GM10266 (cell line): Measurements from ENCODE around the gene XRCC4.

Experiments
- DNase-seq: peaks from one replicate; pipeline ENCODE4 v3.0.0; 2012; ENCODE audit errors: extremely low spot score
- TF ChIP-seq, protein P1 (sequence below): IDR thresholded peaks from 2 replicates; pipeline ENCODE4 v1.5.1; 2012; ENCODE audit warnings: mild to moderate bottlenecking, low read depth; ENCODE audit not compliant: control insufficient read depth, insufficient read depth; ENCODE audit errors: missing control alignments

XRCC4 gene

DNA sequence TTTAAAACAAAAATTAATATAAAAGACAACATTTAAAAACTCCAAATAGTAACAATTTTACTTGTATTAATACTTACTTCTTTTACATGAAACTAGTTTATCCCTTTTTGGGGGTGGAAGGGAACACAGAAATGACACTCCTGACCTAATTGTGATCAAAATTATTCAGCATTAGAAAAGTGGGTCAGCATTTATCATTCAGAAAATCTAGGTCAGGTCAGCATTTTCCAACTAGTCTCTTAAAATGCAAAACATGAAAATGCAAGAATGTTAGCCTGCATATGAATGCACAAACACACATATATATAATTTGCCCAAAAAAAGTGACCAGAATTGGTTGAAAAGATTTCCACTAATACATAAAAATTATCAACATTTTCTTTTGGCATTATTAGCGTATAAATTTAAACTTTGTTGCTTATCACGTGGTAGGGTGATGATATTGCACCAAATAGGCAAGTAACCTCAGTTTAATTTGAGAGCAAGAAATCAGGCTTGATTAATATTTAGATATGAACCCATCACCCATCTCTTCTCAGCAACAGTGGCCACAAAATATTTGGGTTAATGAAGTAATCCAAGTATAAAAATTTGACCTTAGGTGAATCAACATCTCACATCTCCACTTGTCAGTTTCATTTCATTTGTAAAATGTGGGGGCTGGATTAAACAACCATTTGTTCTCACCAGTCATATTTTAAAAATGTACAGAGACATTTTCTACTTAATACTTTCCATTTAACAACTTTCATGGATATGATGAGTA lies 5.9 kb upstream of the XRCC4 start:
- DNase-seq, result no peak
- TF ChIP-seq, protein P1, sequence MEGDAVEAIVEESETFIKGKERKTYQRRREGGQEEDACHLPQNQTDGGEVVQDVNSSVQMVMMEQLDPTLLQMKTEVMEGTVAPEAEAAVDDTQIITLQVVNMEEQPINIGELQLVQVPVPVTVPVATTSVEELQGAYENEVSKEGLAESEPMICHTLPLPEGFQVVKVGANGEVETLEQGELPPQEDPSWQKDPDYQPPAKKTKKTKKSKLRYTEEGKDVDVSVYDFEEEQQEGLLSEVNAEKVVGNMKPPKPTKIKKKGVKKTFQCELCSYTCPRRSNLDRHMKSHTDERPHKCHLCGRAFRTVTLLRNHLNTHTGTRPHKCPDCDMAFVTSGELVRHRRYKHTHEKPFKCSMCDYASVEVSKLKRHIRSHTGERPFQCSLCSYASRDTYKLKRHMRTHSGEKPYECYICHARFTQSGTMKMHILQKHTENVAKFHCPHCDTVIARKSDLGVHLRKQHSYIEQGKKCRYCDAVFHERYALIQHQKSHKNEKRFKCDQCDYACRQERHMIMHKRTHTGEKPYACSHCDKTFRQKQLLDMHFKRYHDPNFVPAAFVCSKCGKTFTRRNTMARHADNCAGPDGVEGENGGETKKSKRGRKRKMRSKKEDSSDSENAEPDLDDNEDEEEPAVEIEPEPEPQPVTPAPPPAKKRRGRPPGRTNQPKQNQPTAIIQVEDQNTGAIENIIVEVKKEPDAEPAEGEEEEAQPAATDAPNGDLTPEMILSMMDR, result no peak

DNA sequence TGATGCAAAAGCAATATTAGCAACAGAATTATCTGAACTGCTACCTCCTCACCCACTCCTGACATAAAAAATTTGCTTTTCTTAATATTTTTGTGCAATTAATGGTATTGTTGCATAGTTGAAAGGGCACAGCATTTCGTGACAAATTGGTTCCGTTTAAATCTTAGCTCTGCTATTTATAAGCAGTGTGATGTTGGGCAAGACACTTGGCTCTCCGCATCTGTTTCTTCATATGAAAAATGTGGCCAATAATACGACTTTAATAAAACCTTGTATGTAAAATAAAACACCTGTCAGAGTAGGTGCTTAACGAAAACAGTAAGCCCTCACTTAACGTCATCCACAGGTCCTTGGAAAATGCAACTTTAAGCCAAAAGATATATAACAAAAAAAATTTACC lies 4.4 kb upstream of the XRCC4 start:
- DNase-seq, result no peak
- TF ChIP-seq, protein P1, result no peak

DNA sequence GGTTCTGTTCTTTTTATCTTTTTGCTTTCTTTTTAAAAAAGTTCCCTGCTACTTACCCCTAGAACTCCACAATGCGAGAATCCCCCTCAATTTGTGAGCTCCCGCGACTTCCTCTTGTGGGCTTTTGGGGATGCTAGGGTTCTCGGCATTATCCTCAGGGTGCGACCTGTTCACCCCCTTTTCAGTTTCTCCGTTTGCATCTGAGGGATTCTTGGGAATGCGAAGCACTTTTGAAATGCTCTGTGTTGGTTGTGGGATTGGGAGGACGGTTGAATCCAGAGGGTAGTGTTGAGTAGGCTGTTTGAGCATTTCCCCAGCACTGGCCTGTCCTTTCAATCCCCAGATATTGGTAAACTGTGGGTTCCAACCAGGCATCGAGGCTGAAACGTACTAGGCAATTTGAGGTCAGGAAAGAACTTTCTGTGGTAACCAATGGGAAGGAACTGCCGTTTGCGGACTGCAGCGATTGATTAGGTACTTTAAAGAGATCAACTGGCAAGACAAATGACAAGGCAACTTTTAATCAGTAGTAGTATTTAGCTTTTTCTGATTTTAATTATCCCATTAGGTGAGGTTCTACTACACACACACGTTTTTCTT lies 415 bp downstream of the XRCC4 start:
- DNase-seq, result no peak

DNA sequence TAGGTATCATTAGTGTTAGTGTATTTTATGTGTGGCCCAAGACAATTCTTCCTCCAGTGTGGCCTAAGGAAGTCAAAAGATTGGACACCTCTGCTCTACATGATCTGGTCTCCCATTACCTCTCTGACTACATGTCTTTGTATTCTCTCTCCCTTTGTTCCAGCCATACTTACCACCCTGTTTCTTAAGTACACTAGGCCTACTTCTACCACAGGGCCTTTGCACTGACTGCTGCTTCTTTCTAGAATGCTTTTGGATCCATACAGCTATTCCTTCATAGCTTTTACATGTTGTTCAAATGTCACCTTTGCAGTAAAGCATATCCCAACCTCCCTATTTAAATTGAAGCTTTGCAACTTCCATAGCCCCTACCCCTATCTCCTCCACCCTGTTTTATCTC lies 5.4 kb downstream of the XRCC4 start:
- TF ChIP-seq, protein P1, result no peak
- DNase-seq, result no peak

More for the DNA sequence above, 415 bp downstream of the XRCC4 start:
- TF ChIP-seq, protein P1, result no peak

DNA sequence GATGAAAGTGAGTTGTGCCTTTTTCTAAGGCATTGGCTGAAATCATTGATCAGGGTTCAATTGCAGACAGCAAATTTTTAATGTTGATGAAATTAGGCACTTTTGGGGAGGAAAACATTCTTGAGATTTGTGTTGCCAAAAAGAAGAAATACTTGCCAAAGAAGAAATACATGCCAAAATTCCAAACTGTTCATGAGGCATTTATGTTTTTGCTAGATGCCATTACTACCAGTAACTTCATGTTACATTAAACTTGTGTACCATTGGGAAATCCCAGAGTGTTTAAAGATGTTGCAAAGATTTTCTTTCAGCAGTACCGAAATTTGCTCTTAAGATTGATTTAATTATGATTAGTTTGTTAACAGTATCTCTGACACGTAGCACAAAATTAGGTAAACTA lies 7.0 kb downstream of the XRCC4 start:
- TF ChIP-seq, protein P1, result no peak

DNA sequence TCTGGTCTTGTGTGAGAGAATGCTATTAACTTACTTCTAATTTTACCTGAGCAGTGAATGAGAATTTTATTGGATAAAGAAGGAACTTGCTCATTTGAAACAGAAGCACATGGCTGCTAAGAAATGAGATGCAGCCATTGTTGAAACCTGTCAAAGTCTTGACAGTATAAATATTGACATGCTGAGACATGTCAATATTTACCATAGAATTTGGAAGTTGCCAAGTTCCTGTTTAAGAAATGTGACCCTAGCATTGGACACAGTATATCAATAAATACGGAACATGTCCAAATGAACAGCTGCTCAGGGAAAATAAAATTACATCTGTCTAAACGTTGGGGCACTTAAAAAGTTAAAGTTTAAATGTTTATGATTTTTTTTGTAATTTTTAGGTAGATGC lies 7.8 kb downstream of the XRCC4 start:
- TF ChIP-seq, protein P1, result no peak
- no peak for DNase-seq

More for the DNA sequence above, 7.0 kb downstream of the XRCC4 start:
- DNase-seq, result no peak

DNA sequence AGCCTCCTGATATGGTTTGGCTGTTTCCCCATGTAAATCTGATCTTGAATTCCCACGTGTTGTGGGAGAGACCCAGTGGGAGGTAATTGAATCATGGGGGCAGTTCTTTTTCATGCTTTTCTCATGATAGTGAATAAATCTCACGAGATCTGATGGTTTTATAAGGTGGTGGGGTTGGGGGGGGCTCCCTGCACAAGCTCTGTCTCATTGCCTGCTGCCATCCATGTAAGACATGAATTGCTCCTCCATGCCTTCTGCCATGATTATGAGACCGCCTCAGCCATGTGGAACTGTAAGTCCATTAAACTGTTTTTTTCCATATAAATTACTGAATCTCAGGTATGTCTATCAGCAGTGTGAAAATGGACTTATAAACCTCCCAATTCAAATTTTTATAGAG lies 12.8 kb downstream of the XRCC4 start:
- DNase-seq, result no peak
- TF ChIP-seq, protein P1, result no peak
